MV-4-11 (cell line): ENCODE results near the gene C1orf210.
A peak's percentile ranks its signal among the peaks of the same experiment; 100 is the strongest.

ENCODE experiments used
- DNase-seq: peaks from one replicate; lab custom pipeline; 2025; lab: John Stamatoyannopoulos, UW

Gene C1orf210

DNA sequence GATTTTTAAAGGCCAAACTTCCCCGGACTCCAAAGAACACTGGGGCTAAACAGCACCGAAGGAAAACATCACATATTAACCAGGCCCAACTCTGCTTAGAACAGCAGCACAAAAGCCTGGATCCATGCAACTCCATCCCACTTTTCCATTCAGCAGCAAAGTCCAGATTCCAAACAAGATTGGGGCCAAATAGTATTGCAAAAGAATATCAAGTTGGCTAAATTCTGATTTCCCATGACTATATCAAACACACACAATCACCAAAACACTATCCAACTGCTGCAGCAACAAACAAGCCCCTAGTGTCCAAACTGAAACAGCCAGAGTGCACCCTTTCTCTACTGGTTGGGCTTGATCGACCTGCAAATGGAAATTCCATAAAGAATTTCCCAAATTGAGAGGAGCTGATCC lies 35.0 kb downstream of the C1orf210 start:
- no peak for DNase-seq

GRCh38 chr1:43247256-43247921 lies 38.0 kb downstream of the C1orf210 start:
- no peak for DNase-seq

GRCh38 chr1:43246466-43247213 lies 38.7 kb downstream of the C1orf210 start:
- no peak for DNase-seq

DNA sequence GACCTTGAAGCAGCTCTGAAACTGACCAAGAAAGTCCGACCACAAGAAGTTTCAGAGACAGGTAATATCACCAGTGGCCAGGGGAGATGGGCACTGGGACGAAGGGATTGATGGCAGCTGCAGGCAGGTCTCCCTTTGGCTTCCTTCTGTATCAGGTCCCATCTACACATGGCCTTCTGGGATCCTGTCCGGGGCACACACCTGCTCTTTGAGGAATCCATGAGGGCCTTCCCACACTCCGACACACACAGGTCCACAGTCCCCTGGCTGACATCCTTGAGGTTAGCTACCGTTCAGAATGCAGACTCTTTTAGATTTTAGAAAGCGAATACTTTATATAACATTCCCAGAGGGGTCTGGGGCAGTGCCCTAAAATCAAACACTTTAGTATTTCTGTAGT lies 42.1 kb downstream of the C1orf210 start:
- DNase-seq = no peak

DNA sequence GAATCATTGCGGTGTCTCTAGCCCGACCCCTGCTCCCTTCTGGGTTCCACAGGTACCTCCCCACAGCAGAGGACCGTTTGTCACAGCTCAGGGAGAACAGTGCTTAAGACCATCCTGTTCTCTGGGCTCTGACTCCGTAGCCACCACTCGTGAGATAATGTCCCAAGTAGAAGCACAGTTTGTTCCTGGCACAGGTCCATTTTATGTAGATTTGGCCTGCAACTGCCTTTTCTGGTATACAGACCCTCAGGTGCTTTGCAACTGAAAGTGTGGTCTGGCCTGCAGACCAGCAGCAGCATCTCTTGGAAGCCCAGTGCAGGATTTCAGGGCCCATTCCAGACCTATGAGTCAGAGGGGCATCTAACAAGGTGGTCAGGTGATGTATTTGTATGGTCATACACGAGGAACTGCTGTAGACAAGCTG lies 44.0 kb downstream of the C1orf210 start:
- DNase-seq = no peak

DNA sequence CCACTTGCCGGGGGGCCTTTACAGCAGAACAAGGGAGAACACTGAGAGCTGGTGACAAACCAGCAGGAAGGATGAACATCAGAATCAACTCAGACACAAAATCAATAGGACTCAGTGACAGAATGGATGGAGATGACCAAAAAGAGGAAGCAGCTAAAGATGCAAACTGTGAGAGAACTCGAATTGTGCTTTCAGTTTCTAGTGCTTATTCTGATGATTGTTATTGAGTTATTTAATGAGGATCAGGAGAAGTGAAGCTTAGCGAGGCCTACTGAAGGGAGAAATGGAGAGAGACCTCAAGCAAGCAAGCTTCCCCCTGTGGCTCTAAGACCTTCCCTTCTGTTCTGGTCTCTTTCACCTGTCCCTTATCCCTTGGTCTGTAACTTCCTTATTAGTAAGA lies 45.9 kb downstream of the C1orf210 start:
- DNase-seq = peak; percentile 85

DNA sequence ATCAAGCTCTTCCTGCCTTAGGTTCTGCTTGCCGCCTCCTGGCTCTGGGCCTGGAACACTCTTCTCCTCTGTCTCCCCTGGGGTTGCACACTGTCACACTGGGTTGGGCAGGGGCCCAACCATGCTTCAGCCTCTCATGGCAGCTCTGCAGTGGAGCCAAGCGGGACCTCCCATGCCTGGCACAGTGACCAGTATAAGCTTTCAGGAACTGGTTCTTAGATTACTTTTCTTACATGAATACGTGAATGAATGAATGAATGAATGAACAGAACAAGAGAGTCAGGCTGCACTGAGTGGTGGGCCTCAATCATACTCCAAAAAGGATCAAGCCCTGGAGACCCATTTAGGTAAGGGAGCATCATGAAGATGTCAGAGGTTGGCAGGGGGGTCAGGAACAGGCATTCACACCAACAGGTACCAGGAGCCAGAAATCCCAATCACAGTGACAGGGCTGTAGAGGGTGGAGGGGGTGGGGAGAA lies 46.4 kb downstream of the C1orf210 start:
- DNase-seq = no peak

DNA sequence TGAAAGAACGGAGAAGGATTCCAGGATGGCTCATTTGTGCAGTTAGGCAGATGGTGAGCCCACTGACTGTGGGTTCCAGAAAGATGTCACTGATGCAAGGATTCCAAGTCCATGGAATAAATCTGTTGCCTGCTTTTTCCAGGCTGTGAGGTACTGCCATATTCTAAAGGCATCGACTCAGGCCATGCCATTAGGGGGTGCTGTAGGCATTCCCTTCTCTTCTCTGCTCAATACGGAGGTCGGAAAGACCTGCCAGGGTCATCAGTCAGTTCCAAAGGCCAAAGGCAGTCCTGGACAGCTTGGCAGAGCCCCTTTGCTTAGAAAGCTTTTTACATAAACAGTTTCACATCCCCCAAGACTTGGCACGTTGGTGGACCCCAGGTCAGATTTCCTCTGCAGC lies 47.3 kb downstream of the C1orf210 start:
- peak; percentile 28 for DNase-seq

DNA sequence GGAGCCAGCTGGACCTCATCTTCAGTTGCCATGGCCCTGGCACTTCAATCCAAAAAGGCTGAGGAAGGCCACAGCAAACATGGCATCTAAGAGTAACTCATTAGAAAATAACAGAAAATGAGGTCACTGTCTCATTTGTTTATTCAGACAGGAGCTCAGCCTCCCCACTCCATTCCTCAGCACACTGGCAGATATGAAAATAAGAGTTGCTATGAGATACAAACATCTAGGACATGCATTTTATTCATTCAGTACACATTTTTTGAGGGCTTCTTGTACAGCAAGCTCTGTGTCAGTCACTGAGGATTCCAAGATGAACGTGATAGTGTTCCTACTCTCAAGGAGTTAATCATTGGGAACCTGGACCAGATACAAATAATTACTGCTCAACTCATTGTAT lies 48.3 kb downstream of the C1orf210 start:
- DNase-seq = no peak

- DNase-seq = no peak
These were observed 49.8 kb downstream of the C1orf210 start for GRCh38 chr1:43235451-43236121.

DNA sequence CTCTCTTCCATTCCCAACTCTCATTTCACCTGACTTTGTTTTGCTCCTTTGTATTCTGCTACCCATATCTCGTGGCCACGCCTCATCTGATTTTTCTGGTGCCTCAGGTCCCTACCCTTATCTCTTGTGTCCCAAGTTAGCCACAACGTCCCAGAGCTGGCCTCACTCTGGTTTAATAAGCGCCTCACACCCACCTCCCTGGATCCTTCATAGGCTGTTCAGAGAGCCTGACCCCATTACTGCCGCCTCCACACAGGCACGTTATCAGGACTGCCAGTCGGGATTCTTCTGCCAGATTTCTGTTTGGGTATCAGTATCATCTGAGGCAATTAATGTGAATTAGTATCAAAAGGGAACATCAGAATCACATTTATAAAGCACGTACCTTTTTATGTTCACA lies 50.3 kb downstream of the C1orf210 start:
- DNase-seq = no peak

DNA sequence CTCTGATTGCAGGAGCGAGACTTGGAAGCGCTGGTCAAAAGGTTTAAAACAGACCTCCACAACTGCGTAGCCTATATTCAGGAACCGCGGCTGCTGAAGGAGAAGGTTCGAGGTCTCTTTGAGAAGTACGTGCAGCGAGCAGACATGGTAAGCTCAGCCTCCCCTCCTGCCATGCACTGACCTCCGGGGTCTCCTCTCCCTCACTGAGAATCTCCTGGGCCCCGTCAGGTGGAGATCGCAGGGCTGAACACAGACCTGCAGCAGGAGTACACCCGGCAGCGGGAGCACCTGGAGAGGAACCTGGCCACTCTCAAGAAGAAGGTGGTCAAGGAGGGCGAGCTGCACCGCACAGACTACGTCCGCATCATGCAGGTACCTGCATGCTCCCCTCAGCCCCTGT lies 51.1 kb downstream of the C1orf210 start:
- no peak for DNase-seq

- DNase-seq = no peak
These were observed 51.8 kb downstream of the C1orf210 start for GRCh38 chr1:43233631-43234030.

DNA sequence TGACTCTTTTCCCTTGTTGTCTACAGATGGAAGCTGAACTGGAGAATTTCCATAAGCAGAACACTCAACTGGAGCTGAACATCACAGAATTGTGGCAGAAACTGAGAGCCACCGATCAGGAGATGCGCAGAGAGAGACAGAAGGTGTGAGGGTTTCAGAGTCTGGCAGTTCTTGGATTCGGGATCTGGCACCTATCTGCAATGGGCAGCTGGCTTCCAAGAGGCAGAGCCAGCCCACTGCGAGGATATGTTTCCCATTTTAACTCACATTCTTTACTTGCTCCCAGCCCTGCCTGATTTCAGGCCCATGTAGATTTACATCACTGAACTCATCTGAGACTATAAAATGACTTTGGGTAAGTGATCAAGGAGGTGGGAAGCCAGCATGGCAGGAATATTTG lies 52.9 kb downstream of the C1orf210 start:
- no peak for DNase-seq

DNA sequence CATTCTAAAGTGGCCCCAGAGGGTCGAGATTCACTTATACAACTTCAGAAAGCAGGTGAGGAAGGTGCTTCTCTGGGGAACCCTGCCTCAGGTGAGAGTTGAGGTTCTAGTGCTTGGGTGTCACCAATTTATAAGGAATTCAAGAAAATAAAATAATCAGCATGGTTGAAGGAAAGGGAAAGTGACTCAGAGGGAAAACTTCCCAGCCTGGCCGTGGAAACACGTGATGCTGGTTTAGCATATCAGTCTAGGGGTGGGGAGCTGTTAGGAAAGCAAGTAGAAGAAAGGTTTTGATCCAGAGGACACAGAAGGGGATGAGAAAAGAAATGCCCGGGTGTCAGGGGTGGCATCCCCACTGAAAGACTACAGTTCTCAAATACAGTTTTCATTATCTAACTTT lies 53.3 kb downstream of the C1orf210 start:
- DNase-seq = no peak
